DMS114 treated with DMSO at 0.1 percent for 48 hours (cell line): Measurements from ENCODE around the gene CBX3.
"Not testable (repeated sequence)": the region's sequence is repeated elsewhere in the genome, so short reads cannot be mapped to it uniquely, and the experiment has no call there.

Experiments
- DNase-seq: peaks from one replicate; lab custom pipeline; 2025; ENCODE audit not compliant: unreplicated experiment; lab: John Stamatoyannopoulos, UW

Gene CBX3

DNA sequence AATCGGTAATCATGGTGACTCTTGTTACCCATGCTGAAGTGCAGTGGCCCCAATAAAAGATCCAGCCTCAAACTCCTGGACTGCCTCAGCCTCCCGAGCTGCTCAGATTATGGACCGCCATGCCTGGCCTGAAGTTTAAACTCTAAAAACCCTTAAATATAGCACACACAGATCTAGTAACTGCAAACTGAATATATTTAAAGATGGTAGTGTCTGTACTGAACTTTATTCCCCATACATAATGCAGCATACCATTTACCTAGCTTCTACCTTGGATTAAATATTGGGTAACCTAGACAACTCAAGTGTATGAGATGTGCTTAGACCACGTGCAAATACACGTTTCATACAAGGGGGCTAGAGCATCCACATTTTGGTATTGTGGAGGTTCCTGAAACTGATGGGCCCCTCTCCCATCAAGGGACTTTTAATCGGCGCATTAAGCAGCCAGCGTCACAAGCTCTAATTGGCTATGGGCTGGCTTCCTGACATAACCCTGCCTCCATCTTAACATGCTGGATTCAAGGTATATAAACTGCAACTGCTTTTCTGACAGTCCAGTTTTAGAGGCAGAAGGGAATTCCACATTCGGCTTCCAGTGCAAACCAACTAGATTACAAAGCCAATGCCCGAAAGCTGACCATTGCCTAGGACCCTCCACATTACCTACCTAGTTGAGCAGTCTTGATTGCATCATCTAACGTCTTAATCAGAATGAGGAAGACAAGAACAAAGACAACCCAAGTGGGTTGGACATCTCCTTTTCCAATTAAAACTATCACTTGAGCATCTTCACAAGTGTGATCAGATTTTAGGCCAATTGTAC lies 14.0 kb upstream of the CBX3 start:
- DNase-seq: peak; percentile 62

DNA sequence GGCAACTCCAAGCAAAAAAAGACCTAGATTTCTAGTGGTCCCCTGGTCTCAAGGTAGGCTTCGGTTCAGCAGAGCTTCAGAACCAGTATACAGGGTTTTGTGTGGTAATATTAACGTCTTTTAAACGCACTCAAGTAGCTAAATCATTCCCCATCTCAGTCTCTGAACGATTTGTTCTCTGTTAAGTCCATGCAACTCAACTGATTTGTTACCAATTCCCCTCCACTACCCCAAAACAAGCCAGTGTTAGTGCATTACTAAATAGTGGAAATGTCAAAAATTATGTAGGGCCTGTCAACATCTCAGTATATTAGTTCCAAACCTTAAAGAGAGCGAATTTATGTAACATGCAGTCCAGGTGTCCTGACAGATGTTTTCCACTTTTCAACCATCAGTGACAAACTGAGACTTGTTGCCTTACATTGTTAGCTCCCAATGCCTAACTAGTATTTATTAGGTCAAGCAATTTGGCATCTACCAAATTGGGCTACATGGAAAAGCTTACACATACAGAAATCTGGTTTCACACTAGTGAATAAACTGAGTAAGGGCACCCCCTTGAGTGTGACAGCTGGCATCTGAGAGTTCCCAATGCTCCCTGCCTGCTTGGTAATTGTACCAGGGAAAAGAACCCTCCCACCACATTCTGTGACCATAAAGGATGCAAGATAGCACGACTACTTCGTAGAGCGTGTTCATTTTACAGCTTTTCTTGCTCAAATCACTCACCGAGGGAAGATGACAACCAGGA lies 13.2 kb upstream of the CBX3 start:
- peak; percentile 62 for DNase-seq

DNA sequence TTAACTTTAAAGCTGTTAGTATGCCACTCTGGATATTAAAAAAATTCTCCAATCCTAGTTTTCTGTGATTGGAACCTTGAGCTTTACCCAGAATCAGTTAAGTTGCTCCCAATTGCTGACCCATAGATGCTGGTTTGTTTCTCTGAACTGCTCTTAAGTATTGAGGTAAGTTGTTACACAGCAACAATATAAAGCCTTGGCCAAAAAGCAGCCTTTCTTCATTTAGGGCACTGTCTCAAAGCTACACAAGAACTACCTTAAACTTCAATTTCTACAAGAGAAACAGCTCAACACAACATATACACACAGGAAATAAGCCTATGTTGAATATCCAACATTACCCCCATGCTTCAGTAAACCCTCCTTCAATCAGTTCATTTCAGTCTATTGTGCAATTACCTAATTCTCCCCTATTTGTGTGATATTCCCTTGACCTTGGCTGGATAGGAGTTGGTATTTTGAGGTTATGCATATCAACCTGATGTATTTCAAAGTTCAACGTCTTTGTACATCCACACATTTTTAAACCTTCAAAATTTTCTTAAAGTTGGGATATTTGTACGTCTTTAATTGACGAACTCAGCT lies 12.5 kb upstream of the CBX3 start:
- DNase-seq: no peak

DNA sequence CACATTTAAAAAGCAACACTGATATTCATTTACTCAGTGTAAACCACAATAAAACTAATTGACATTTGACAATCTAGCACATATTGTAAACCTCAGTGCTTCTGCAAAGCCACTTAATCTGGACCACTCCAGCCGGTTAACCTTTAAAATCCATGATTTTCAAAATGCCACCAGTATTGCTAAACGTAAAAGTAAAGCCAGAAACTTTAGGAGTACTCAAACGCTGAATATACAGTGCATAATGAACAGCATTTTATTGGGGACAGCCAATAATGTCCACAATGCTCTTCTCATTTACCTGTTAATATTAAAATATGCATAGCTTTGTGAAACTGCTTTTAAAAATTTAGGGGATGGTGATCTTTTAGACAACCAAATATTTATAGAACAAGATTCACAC lies 11.8 kb upstream of the CBX3 start:
- DNase-seq: no peak

DNA sequence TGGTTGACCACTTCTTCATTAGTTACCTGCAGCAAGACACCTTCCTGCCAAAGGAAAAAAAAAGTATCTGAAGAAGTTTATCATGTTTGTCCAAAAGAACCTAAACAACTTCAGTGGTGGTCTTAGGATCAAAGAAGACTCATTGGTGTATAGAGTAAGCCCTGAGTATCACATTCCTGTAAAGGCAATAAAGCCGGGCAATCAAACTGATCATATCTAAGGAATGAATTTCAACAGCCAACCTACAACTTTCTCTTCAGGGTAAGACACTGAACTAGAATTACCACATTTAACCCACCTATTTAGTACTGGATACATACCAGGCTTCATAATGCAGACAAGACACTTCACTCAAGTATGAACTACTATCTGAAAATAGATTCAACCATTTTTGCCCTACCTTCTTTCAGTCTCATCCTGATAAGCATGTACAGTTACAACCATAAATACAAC lies 11.1 kb upstream of the CBX3 start:
- no peak for DNase-seq

DNA sequence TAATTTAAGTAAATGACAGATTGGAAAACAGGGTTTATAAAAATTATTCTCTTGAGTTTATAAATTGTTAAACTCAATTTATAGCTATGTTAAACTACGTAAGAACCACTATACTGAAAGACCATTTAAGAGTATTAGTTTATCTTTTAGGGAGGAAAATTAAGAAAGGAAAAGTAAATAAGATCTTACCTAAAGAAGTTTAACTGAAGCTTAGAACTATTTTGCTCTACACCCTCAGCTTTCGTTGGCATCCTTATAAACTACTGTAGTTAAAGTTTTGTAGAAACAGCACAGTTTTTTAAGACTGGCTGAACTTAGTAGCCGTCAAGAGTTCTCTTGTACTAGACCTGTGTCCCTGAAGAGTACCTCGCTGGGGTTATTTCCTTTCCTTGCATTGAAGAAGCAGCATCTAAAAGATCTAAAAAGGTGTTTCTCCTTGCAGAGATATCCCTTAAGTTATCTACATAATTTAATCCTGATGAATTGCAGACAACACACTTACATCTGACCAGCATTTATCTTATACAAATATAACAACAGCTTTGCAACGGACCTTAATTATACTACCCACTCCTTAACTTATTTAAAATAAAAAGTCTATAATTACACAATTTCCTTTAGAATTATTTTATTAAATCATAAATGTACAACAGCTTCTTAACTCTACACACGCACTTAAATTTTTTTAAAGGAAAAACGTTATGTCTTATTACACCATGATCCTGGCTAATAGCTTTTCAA lies 10.1 kb upstream of the CBX3 start:
- DNase-seq: no peak

DNA sequence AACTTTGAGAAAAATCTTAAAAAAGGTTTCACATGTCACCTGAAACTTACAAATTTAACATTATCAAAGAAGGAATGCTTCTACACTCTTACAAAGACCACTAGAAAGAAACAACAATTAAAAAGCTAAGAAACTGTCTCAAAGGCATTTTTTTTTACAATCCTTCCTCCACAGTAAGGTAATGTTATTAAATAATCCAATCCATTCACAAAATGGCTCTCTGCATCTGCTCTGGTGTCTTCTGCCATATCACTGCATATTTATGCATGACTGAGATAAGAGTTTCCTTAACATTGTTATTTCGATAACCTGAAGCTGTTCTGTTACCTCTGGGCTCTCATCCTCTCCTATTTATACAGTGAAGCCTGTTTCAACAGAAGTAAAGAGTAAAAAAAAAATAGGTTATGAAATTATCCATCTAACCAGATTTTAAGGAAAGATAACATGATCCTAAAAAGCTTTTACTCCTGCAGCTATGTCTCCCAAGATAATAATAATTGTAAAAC lies 9.5 kb upstream of the CBX3 start:
- DNase-seq: no peak

DNA sequence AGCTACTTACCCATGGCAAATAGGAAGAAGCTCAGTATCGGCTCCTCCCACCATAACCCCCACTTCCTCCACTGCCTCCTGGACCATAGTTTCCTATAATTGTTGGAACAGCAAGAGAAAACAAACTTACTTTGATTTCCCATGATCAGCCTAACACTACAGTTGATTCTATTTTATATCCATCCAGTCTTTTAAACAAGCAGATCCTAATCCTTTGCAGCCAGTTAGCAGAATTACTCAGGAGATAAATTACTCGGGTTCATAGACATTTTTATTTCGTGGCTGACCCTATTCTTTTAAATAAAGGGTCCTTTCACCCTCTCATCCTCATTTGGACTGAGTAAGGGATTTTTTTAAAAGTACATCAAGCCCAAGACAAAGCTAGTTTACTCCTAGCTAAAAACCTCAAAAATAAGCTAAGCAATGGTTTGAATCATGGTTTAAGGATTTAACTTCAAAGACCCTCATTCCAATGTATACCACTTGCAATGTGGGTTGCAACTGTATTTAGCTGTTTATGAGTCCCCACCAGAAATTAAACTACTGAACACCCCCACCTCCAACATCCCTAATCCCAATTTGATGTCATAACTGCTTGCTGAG lies 9.0 kb upstream of the CBX3 start:
- DNase-seq: no peak

DNA sequence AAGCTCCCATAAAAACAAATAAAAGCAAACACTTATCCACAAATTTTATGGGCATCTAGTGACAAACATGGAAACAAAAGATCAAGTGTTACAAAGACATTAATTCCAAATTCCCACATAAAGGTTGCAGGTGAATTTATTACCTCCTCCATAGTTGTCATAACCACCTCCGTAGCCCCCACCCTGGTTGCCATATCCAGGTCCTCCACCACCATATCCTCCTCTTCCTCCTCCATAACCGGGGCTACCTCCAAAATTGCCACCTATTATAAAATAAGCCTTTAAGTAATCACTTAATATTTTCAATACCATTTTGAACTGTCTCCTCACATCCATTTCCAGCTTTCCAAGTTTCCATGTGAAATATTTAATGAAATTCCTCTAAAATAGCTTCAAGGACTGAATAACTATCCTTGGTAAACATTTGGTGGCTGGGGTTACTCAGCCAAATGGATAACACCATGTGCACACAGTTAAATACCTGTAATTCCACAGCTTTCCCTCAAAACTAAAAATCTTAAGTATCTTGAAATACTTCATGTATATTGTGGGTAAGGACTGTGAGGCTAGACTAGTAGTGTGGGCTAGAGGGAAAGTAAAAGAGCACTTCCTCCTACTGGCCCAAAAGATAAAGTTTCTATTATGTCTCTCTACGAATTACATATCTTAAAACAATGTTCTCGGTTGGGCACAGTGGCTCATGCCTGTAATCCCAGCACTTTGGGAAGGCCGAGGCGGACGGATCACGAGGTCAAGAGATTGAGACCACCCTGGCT lies 7.9 kb upstream of the CBX3 start:
- no peak for DNase-seq

DNA sequence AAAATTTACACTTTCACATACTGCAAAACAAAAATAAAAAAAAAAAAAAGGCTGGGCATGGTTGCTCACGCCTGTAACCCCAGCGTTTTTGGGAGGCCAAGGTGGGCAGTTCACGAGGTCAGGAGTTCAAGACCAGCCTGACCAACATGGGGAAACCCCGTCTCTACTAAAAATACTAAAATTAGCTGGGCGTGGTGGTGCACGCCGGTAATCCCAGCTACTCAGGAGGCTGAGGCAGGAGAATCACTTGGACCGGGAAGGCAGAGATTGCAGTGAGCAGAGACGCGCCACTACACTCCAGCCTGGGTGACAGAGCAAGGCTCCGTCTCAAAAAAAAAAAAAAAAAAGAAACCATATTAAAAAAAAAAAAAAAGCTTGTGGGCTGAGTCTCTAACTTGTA lies 6.8 kb upstream of the CBX3 start:
- DNase-seq: not testable (repeated sequence)

DNA sequence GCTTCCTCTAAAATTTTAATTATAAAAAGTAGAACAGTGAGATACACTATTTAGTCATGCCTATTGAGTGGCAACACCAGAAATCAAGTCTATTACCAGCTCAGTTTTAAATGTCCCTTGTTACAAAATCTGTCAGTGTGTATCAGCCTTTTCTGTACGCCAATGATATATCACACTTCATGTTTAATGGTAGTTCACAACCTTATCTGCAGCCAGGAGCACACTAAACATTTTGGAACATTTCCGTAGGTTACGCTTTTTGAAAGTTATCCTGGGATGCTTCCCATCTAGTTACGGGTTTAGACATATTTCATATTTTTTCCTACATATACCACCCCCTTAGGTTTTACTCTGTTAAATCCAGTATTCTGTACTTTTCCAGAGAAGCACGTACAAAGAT lies 6.4 kb upstream of the CBX3 start:
- DNase-seq: no peak

DNA sequence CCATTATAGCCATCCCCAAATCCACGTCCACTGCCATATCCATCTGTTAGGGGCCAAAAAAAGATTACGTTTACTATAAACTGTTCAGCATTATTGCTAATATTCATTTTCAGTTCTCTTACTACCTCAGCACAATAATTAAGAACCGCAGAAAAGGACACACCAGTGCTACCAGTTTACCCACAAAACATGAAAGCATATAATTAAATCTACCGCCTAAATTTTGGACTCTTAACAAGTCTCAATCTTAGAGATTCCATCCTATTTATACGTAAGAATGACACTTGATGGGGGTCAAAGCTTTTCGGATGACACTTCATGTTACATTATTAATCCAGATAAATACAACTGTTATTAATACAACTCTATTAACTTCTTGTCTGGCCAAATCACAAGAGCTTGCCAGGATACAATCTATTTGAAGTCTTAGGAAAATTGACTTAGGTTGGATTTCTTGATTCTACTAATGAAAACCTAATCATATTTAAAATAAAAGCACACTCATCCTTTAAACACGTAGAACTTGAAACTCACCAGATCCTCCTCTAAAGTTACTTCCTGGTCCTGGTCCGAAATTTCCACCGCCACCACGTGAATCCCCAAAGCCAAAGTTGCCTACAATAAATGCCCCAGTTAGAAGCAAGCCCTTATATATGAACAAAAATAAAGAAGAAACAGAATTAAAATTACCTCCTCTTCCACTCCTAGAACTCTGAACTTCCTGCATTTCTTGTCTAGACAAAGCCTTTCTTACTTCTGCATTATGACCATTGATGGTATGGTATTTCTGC lies 5.5 kb upstream of the CBX3 start:
- no peak for DNase-seq

DNA sequence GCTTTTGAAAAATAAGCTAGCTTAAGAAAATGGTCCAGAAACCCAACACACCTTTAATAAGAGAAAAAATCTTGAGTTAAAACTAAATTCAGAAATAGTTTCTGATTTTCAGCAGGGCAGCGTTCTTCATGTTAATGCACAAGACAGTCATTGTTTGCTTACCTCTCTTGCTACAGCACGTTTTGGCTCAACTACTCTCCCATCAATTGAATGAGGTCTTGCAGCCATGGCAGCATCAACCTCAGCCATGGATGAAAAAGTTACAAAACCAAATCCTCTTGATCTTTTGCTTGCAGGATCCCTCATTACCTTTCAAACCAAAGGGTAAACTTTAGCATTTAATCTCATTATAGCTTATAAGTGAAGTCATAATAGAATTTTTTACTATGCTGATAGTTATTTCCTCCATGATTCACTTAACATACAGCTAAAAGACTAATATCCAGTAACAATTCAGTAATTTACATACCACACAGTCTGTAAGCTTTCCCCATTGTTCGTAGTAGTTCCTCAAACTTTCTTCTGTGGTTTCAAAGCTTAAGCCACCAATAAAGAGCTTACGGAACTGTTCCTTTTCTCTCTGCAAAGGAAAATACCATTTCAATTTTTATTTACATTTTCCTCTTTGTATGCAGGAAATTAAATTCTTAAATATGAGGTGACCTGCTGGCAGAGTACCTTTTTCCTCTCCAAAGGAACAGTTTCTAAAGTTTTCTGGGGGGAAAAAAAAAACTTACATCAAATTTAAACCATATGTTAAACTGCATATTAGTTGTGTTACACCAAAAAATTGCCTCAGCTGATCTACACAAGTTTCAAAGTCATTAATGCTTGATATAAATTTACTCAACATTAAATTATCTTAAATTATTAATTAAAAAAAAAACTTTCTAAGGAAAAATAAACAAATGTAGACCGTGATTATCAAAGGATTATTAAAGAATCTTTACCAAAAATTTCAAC lies 4.1 kb upstream of the CBX3 start:
- no peak for DNase-seq

DNA sequence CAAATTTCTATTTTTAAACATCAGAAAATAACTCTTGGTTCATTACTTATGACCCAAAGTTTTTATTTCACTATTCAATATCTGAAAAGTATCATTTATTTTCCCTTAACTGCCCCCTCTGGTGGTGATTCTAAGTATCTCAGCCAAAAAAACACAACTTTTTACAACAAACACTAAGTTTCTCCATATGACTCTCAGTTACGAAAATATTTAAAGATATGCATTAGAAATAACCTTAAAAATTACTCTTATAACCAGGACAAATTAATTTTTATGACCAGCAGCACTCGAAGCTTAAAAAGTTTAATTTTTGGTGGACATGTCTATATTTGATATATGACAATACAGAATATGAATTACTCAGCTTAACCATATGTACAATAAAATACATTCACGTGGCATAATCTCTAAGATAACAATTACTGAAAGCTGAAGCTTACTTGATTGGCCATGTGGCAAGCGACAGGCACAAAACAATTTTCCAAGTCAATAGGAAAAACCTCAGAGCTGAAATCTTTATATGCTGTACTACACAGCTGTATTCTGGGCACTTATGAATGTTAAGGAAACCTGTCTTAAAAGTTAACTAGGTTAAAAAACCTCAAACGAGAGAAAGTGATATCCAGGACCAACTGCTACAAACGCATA lies 3.3 kb upstream of the CBX3 start:
- peak; percentile 43 for DNase-seq

DNA sequence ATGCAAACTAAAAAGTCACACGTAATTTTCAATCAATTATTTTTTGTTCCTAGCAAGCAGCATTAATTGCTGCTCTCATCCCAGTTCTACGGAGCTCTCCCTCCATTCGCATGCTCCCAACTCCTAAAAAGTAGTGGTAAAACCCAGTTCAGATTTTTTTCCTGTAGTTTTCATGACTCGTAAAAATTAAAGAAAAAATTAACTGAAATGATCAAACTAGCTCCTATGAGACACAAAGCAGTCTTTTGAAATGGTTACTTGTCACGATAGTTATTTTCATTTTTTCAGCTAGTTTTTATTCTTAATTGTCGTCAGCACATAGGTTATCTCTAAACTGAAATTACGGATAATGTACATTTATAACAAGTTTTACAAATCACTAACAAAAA lies 2.8 kb upstream of the CBX3 start:
- DNase-seq: no peak

DNA sequence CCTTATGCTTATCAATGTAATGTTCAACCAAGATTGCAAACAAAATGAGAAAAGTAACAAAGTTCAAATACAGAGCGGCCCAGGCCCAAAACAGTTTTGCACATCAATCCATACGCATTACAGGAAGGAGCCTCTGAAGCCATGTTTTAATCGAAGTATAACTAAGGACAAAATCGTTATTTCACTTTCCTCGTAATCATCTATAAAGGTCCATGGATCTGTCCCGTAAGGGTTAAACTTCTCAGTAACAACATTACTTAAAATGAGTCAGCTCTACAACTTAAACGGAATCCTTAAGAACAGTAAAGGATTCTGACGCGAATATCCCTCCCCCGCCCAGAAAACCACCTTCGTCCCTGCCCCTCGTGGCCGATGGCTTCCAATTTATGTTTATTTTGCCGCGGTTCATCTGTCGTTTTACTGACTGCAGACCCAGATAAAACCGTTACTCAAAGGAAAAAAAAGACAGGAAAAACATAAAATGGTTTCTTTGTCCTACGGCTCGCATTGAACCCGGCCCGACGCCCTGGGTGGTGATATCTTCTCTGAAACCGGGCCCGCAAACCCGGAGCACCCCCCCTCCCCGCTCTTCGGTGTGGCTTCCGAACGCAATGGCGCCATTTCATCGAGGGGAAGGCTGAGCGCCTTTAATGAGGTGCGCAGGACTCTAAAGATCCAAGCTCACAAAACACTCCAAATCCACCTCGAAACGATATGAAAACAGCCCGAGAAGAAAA lies 2.1 kb upstream of the CBX3 start:
- no peak for DNase-seq

DNA sequence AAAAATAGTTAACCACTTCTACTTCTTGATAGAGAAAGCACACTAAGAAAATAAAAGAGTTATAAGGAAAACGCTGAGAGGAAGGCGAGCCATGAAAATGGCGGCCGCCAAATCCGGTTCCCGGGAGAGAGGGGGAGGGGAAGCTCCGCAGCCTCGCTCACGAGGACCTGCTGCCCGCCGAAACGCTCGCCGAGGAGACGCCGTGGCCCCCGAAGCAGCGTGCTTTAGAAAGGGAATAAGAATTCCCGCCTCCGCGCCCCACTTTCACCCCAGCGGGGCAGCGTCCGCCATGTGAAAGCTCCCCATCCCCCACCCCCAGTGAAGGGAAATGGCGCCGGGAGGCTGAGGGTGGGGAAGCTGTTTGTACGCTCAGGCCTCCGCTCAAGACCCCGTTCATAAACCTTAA lies 1.5 kb upstream of the CBX3 start:
- DNase-seq: peak; percentile 63
